HG03135 (cell line): Measurements from ENCODE around the gene FBXO9.

ENCODE experiments used
- ATAC-seq: cut with Tn5 transposase; IDR thresholded peaks from one replicate; pipeline ENCODE4 v1.9.1; 2021; ENCODE audit warnings: mild to moderate bottlenecking, moderate library complexity; ENCODE audit not compliant: unreplicated experiment

The FBXO9 gene

DNA sequence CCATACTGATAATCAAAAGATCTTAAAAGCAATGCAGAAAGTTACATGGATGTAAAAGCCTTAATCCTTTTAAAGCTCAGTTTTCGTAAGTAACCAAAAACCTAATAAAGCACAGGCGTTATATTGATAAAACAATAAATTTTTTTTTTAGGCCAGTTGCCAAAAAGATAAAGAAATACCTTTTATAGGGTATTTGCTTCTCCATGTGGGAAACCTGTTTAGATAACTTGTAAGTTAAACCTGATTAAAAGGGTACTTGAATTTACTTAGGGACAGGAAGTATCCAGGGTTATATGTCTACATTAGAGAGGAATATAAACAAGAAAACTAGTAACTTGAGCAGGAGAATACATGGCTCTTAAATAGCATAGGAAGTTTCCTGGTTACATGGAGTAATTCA is 21.1 kb downstream of the FBXO9 start:
- no peak for ATAC-seq

DNA sequence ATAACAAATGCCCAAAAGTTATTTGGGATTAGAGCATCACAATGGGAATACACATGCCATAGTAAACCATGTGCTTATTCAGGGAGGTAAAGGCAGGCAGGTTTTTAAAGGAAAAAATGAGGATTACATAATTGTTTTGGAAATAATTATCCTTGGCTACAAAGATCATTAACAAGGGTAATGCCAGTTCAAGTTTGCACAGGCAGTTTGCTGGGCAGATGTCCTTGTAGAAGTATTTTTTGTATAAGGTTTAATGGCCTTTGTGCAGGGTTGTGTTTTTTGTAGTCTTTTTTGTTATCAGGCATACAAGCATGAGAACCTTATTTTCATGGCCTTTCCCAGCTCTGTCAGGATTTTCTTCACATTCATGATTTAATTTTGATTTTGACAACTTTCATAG is 24.7 kb downstream of the FBXO9 start:
- ATAC-seq, result no peak

GRCh38 chr6:53090576-53090975 is 25.4 kb downstream of the FBXO9 start:
- no peak for ATAC-seq

DNA sequence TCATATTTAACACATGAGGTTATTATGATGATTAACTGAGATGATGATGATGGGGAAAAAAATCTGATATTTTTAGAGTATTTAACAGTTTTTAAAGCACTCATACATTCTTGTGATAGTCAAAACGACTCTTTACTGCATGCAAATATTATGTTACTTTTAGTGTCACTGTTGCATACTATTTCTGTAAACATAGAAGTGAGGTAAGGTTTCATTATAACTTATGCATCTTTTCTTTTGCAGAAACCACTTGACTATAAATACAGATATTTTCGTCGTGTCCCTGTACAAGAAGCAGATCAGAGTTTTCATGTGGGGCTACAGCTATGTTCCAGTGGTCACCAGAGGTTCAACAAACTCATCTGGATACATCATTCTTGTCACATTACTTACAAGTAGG is 30.1 kb downstream of the FBXO9 start:
- ATAC-seq, result no peak

- ATAC-seq, result no peak
These were observed 30.5 kb downstream of the FBXO9 start for GRCh38 chr6:53095716-53096115.

DNA sequence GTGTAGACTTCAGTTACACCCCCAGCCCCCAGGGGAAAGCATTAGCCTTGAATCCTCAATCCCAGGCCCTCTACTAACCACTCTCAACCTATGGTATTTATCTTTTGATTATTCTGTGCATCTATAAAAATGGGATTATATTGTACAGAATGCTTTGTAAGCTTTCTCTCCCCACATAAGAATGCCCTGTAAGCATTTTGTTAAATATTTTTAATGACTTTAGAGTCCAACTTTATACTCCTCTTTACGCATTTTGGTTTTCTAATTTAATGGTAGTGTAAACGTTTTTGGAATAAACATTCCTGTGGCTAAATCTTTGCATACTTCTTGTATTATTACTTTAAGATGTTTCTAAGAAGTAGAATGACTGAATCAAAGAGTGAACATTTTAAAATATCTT is 35.4 kb downstream of the FBXO9 start:
- ATAC-seq, result no peak

GRCh38 chr6:53101006-53101405 is 35.8 kb downstream of the FBXO9 start:
- ATAC-seq, result no peak

DNA sequence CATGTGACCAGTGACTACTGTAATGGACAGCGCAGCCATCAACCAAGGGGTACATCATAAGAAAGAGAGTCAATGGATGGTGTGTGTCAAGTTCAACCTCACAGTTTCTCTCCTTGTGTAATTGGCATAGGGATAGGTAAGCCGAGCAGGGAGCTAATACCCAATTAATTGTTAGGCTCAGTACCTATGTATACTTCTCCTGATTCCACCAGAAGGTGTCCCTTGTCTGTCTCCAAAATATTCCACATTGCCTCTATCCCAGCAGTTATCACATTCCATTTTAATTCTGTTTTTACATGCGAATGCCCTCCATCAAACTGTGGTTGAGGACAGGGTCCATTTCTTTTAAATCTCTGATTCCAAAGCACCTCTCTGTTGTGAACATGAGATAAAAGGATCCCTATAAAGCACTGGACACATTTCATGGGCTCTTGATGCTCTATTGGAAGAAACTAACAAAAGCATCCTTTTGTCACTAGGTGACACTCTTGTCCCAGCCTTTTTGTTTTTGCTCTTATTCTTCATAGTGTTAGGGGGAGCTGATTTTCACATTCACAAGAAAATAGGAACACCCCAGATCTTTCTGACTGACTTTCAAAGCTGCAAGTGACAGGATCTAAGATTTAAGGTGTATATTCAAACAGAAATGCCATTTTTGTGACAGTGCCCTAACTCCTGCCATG is 38.9 kb downstream of the FBXO9 start:
- no peak for ATAC-seq

GRCh38 chr6:53104916-53105315 is 39.7 kb downstream of the FBXO9 start:
- no peak for ATAC-seq

GRCh38 chr6:53107091-53107490 is 41.9 kb downstream of the FBXO9 start:
- no peak for ATAC-seq

DNA sequence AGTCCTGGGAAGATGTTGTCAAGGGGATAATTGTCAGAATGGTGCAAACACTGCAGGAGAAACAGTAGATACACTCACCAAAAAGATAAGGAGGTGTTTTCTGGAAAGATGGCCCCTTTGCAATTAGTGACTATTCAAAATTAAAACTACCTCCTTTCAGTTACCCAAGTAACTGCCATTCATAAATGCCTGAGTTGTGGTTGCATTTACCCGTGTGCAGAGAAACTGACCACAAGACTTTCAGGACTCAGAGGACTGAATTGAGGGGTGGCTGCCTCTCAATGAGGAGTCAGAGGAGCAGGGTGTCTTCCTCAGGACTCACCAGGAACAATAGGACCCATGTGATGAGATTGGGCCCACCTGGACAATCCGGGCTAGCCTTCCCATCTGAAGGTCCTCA is 44.4 kb downstream of the FBXO9 start:
- ATAC-seq, result peak; percentile 80

- no peak for ATAC-seq
These were observed 46.7 kb downstream of the FBXO9 start for GRCh38 chr6:53111865-53112264.

GRCh38 chr6:53112404-53112803 is 47.2 kb downstream of the FBXO9 start:
- no peak for ATAC-seq

- ATAC-seq, result no peak
These were observed 47.7 kb downstream of the FBXO9 start for GRCh38 chr6:53112871-53113270.

GRCh38 chr6:53113742-53114141 is 48.5 kb downstream of the FBXO9 start:
- ATAC-seq, result no peak

DNA sequence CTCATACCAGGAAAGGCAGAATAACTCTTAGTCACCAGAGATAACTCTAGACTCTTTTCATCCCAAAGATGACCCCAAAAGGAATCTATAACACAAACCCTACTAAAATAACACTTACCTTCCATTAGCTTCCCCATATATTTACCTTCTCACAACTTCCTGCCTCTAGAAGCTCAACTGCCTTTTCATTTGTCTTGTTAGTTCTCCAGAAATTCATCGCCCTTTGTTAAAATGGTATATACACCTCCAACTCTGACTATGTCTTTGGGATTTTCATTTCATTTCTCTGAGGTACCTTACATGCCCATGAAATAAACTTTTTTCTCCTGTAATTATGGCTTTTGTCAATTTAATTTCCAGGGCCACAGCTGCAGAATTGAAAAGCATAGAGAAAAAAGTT is 49.9 kb downstream of the FBXO9 start:
- ATAC-seq, result no peak

- no peak for ATAC-seq
These were observed 50.5 kb downstream of the FBXO9 start for GRCh38 chr6:53115741-53116140.

- no peak for ATAC-seq
These were observed 54.1 kb downstream of the FBXO9 start for GRCh38 chr6:53119349-53119748.

DNA sequence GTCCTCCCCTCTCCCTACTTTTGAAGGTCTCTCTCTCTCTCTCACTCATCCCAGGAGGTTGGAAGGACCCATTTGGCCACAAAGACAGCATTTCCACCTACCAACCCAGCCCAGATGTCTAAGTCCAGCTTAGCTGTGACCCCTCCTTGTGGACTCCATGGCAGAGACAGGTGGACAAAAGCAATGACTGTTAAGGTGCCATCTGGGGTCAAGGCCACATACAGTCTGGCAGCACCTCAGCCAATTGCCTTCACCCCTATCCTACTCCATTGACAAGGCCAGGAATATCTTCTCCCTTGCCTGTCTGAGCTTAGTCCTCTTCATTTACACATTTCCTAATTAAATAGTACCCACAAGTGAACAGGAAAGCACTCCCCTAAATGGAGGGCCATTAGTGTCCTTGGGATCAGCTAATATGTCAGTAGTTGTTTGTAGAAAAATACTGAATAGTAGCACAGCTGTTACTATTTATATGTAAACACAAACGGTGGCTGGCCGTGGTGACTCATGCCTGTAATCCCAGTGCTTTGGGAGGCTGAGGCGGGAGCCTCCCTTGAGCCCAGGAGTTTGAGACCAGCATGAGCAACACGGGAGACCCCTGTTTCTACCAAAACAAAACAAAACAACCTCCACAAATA is 54.7 kb downstream of the FBXO9 start:
- ATAC-seq, result no peak

DNA sequence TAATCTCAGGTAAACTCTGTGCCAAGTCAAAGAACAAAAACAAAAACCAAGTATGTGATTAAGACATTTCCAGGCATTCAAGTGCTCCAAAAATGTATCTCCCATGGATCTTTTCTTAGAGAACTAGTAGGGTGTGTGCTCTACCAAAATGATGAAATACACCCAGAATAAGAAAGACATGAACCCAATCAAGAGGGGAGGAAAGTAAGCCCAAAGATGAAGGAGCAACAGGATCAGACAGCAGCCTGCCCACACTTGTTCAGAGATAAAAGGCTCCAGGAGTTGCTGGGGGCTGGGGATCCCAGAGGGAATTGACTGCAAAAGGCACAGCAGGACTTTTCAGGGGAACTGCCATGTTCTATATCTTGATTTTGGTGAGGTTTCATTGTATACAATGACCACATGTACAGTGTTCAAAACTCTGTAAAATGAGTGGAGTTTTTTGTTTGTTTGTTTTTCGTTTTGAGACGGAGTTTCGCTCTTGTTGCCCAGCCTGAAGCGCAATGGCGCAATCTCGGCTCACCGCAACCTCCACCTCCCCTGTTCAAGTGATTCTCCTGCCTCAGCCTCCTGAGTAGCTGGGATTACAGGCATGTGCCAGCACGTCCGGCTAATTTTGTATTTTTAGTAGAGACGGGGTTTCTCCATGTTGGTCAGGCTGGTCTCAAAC is 59.1 kb downstream of the FBXO9 start:
- ATAC-seq, result no peak

GRCh38 chr6:53125276-53125675 is 60.1 kb downstream of the FBXO9 start:
- ATAC-seq, result no peak

DNA sequence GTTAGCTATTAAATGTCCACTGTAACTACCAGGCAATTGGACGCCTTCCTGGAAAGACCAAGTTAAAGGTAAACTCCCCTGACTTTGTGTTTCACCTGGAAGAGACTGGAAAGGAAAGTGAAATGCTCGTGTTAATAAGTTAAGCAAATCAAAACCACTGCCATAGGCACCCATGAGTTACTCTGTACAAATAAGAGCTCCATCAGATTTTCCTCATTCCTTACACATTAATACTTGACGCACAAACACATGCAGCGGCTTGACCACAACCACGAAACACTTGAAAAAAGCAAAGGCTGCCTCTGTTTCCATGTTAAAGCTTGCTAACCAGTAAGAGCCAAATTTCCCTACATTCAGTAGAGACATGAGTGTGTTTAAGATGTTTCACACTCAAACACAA is 63.6 kb downstream of the FBXO9 start:
- ATAC-seq, result no peak
